Mammary epithelial cell (primary cell): ENCODE results near the gene TSPO2.

Experiments
- CTCF ChIP-seq, 2 donors: IDR thresholded peaks in 1 of 2; conservative IDR thresholded peaks in 1 of 2; 2 replicates each; pipeline ENCODE4 v1.5.1; 2011 to 2012; ENCODE audit warnings: inconsistent platforms in 2 of 2, low read length in 2 of 2, mild to moderate bottlenecking in 2 of 2, control low read depth in 1 of 2, low read depth in 1 of 2; ENCODE audit not compliant: insufficient read depth in 1 of 2; ENCODE audit errors: extremely low read depth in 1 of 2
- EZH2 ChIP-seq: IDR thresholded peaks from 2 replicates; pipeline ENCODE4 v1.6.1; 2012; ENCODE audit warnings: low read length, inconsistent platforms, borderline replicate concordance

DNA sequence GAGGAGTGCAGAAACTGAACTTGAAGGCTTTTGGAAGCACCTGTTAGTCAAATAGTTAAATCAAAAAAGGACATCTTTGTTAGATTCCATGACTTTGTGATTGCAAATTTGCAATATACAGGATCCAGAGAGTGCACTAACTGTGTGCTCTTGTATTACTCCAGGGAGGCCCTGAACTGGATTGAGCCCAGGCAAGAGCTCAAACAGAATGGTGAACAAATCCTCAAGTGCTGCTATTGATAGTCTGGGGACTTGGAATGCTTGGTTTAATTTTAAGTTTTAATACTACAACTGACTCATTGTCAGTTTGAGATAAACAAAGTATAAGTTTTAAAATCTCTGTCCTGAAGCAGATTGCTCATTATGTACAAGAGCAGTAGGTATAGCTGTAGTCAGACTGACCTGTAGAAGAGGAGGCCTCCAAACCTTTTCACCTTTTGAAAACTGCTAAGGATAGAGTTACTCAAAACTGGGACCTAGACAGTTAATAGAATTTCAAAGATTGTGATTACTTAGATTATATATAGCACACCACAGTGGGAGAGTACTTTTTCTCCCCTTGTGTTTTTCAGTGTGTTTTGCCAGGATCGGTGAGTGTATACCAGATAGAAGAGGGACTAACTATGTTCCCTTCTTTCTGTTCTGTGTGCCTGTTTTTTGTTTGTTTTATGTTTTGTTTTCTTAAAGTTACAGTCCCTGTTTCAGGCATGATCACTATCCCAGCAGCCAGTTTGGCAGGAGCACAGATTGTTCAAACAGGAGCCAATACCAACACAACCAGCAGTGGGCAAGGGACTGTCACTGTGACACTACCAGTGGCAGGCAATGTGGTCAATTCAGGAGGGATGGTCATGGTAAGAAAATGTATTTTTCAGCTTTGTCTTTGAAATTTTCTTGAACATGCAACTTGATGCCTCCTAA, 48.8 kb downstream of the TSPO2 start:
- TF ChIP-seq CTCF (conservative IDR thresholded peaks at IDR 0.05 in 1 of 2, IDR thresholded peaks at IDR 0.05 in 1 of 2; ENCODE audit: extremely low read depth in 1 of 2, insufficient read depth in 1 of 2, low read depth in 1 of 2, low read length in 2 of 2) (no peak), EZH2 (no peak)
